Sigmoid colon (tissue), 7 donors: ENCODE measurements around the gene TLNRD1. TPM values are rescaled to one million over a fixed set of nuclear protein-coding genes. Genes with fewer than 3 reads are reported as not detected.

Experiments used
- DNase-seq: peaks from one replicate; pipeline ENCODE4 v3.0.0-alpha.2; 2019
- H3K27ac ChIP-seq, 4 donors: fragments of 200-600 bp; sonication (generic); one replicate each; pipeline ENCODE4 v1.5.1; 2016 to 2019; ENCODE audit warnings: mild to moderate bottlenecking in 1 of 4
- H3K27me3 ChIP-seq, 3 donors: fragments of 200-600 bp; sonication (generic); one replicate each; pipeline ENCODE4 v1.5.1; 2019; ENCODE audit warnings: mild to moderate bottlenecking in 1 of 3
- H3K36me3 ChIP-seq, 4 donors: fragments of 200-600 bp; sonication (generic); one replicate each; pipeline ENCODE4 v1.5.1; 2016 to 2019
- H3K4me1 ChIP-seq, 4 donors: fragments of 200-600 bp; sonication (generic); one replicate each; pipeline ENCODE4 v1.5.1; 2017 to 2019
- H3K4me3 ChIP-seq, 4 donors: fragments of 200-600 bp; sonication (generic); one replicate each; pipeline ENCODE4 v1.5.1; 2017 to 2019; ENCODE audit warnings: mild to moderate bottlenecking in 2 of 4, moderate library complexity in 1 of 4
- H3K9me3 ChIP-seq, 4 donors: fragments of 200-600 bp in 3 of 4; sonication (generic) in 3 of 4; one replicate each; pipeline versions ENCODE4 v1.5.1 to v1.6.1; 2013 to 2019
- EP300 ChIP-seq, 4 donors: sonication (generic); formaldehyde crosslinking; IDR thresholded peaks; one replicate each; pipeline ENCODE4 v1.6.1; 2017; ENCODE audit warnings: antibody characterized with exemption in 4 of 4
- POLR2A ChIP-seq, 2 donors: fragments of 450-650 bp; IDR thresholded peaks; one replicate each; pipeline ENCODE4 v1.6.1; 2016; ENCODE audit warnings: antibody characterized with exemption in 2 of 2, mild to moderate bottlenecking in 2 of 2, moderate library complexity in 2 of 2
- POLR2AphosphoS5 ChIP-seq, 4 donors: sonication (generic); formaldehyde crosslinking; IDR thresholded peaks; one replicate each; pipeline ENCODE4 v1.6.1; 2017; ENCODE audit warnings: antibody characterized with exemption in 4 of 4
- WGBS, 2 donors: extraction: QIAGEN DNeasy Blood & Tissue Kit; methylation state at CpG; one replicate each; pipeline ENCODE4 v1.1.7; 2013; 5-methylcytosine and 5-hydroxymethylcytosine counted together
- intact Hi-C: fragments of 100-400 bp; cut with DNase I; formaldehyde crosslinking; loops from one replicate; pipeline ENCODE4 v1.15.1; 2023
- polyA plus RNA-seq, 3 donors: library from polyadenylated mRNA; stranded (reverse); fragments of 200-250 nt; gene quantifications; one replicate each; pipeline ENCODE4 v1.2.3, GENCODE V29; 2013
- total RNA-seq, 4 donors: library from RNA; depleted of rRNA; stranded (reverse); fragments of >200 nt; gene quantifications; one replicate each; pipeline ENCODE4 v1.1.0, GENCODE V29; 2016
- TF ChIP-seq, protein P1 (sequence below), 4 experiments: fragments of 450-650 bp in 3 of 4; fragments of 200-600 bp in 1 of 4; IDR thresholded peaks; one replicate each; pipeline ENCODE4 v1.5.1; 2016 to 2019; ENCODE audit warnings: antibody characterized with exemption in 4 of 4, mild to moderate bottlenecking in 3 of 4, moderate library complexity in 2 of 4
- donor health status: healthy with polysubstance abuse.
- donor health status: Bipolar disorder and iron deficiency.
- donor health status: healthy.

TLNRD1 gene
- total and polyA plus RNA-seq, 7 donors: 6.6 to 18.3 (median 12.5) TPM

DNA sequence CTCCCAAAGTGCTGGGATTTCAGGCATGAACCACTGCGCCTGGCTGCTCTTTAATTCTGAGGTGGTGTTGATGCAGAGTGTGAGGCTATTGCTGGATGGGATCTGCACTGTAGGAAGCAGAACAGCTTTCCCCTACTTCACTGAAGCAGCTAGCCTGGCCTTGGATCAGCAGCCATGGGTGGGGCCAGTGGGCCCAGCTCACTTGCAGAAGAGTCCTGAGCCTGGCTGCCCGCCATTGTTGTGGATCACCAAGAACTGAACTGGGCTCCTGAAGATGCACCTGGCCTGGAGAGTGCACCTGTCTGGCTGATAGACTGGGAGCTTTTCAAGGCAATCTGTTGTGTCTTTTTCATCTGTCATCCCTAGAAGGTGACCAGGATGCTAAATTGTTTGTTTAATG is 11.9 kb downstream of the TLNRD1 start:
- no peaks in the 10 kb centered on the region for H3K9me3 ChIP-seq
- intact Hi-C loops: no loop called here
- H3K27me3 ChIP-seq: no peaks in the 10 kb centered on the region
- peak; percentile 69 for DNase-seq
- no peaks in the 10 kb centered on the region for H3K36me3 ChIP-seq
- no peak for TF ChIP-seq POLR2AphosphoS5 (IDR thresholded peaks at IDR 0.05)
- TF ChIP-seq EP300 (IDR thresholded peaks at IDR 0.05): no peak
- no peak for TF ChIP-seq POLR2A (IDR thresholded peaks at IDR 0.05)
- TF ChIP-seq, protein P1, sequence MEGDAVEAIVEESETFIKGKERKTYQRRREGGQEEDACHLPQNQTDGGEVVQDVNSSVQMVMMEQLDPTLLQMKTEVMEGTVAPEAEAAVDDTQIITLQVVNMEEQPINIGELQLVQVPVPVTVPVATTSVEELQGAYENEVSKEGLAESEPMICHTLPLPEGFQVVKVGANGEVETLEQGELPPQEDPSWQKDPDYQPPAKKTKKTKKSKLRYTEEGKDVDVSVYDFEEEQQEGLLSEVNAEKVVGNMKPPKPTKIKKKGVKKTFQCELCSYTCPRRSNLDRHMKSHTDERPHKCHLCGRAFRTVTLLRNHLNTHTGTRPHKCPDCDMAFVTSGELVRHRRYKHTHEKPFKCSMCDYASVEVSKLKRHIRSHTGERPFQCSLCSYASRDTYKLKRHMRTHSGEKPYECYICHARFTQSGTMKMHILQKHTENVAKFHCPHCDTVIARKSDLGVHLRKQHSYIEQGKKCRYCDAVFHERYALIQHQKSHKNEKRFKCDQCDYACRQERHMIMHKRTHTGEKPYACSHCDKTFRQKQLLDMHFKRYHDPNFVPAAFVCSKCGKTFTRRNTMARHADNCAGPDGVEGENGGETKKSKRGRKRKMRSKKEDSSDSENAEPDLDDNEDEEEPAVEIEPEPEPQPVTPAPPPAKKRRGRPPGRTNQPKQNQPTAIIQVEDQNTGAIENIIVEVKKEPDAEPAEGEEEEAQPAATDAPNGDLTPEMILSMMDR (IDR thresholded peaks at IDR 0.05): no peak
- 94 to 96% methylated on average over 2 of the region's 2 CpGs for WGBS, 2 donors
- no peak overlapping the region for H3K27ac ChIP-seq
- H3K4me3 ChIP-seq: no peak overlapping the region
- no peaks in the 10 kb centered on the region for H3K4me1 ChIP-seq

DNA sequence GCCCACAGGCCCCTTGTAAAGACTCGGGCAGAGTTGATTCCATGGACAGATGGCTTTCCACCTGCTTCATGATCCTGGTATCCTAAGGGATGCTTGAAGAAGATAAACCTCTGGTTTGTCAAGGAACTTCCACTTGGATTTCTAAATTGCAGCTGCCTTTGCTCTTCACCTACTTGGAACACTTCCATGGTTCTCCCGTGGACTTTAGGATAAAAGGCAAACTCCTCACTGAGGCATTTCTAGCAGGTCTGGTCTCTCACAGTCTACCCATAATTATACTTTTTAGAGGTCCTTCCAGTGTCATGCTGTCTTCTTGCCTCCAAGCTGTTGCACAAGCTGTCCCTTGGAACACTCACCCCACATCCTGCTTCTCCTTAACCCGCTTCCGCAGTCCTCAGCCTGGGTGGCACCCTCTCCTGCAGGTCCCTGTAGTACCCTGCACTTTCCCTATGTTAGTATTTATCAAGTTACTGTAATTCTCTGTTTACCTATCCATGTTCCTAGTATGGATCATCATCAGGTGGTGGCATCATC is 12.7 kb downstream of the TLNRD1 start:
- WGBS, 2 donors: 75 to 90% methylated on average over 4 of the region's 4 CpGs
- intact Hi-C loops: no loop called here
- TF ChIP-seq POLR2AphosphoS5 (IDR thresholded peaks at IDR 0.05) (no peak), EP300 (IDR thresholded peaks at IDR 0.05) (no peak), POLR2A (IDR thresholded peaks at IDR 0.05) (no peak)
- TF ChIP-seq, protein P1 (IDR thresholded peaks at IDR 0.05): no peak
- Histone ChIP-seq H3K36me3 (no peaks in the 10 kb centered on the region), H3K27ac (no peak overlapping the region), H3K4me1 (no peaks in the 10 kb centered on the region), H3K9me3 (no peaks in the 10 kb centered on the region), H3K27me3 (no peaks in the 10 kb centered on the region), H3K4me3 (no peak overlapping the region)
- DNase-seq: no peak

DNA sequence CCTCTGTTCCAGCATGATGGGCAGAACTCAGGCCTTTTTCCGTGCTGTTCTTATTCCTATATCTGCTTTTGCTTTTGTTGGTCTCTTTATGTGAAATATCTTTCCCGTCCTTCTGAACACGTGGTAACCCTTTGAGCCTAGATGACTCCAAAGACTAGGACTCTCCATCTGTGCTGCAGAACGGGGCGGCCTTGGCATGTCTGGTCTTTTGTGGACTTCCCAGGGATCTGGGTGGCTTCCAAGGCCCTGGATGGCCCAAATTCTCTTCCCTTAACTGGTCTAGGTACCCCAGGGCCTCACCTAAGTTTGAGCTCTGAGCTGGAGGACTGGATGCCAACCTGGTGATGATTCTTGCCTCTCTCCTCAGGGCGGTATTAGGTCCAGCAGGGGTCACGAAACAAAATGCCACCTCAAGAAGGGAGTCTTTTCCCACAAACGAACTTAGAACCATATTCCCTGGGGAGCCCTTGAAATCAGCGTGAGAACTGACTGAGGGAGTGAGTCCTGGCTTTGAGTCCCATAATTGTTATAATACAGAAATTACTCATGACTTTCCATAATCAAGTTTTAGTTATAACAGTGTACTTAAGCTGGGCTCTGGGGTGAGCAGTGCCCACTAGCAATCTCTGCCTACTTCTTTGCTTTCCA is 13.8 kb downstream of the TLNRD1 start:
- no peak for DNase-seq
- H3K36me3 ChIP-seq: no peaks in the 10 kb centered on the region
- no peaks in the 10 kb centered on the region for H3K4me1 ChIP-seq
- no peak overlapping the region for H3K4me3 ChIP-seq
- no peaks in the 10 kb centered on the region for H3K27me3 ChIP-seq
- H3K9me3 ChIP-seq: no peaks in the 10 kb centered on the region
- intact Hi-C loops: no loop called here
- WGBS, 2 donors: 92 to 95% methylated on average over 9 of the region's 9 CpGs
- TF ChIP-seq EP300 (IDR thresholded peaks at IDR 0.05) (no peak), POLR2AphosphoS5 (IDR thresholded peaks at IDR 0.05) (no peak), POLR2A (IDR thresholded peaks at IDR 0.05) (no peak)
- TF ChIP-seq, protein P1 (IDR thresholded peaks at IDR 0.05): no peak
- no peak overlapping the region for H3K27ac ChIP-seq

DNA sequence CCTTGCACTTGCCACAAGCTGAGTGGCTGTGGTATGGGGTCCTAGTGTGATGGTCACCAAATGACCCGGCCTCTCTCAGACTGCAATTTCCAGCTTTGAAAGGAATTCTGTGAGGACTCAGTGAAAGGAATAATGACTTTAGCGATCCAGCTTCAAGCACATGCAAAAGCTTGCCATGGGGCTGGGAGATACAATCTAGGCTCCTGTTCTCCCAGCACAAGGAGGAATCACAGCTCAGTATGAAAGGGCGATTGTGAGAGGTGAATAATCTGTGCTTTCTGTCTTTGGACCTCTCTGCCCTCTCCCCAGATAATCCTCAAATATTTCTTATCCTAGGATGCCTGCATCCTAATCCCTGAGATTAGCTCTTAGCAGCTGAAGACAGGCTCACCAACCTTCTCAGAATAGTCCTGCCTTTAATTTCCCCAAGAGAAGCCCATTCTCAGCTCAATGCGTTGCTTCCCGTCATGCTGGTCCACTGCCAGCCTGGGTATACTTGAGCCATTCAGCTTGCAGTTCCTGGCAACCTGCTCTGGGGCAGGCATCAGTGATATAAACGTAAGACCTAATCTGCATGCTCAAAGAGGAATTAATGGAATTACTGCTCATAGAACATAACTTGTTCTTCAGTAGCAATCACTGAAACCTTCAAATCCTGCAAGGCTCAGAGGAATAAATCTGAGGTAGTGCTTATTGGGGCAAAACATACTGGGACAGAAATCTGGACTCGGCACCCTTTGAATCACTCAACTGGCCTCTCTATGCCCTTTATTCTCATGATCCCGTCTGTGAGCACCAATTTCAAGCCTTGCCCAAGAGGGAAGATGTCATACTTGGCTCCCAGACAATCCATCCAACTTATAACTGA is 15.1 kb downstream of the TLNRD1 start:
- H3K9me3 ChIP-seq: no peaks in the 10 kb centered on the region
- no peak overlapping the region for H3K4me3 ChIP-seq
- 80 to 89% methylated on average over 8 of the region's 8 CpGs for WGBS, 2 donors
- no peaks in the 10 kb centered on the region for H3K36me3 ChIP-seq
- peak overlapping the region; percentile 5 to 38 (median 20) for H3K27ac ChIP-seq
- DNase-seq: no peak
- TF ChIP-seq POLR2AphosphoS5 (IDR thresholded peaks at IDR 0.05) (no peak), POLR2A (IDR thresholded peaks at IDR 0.05) (no peak), EP300 (IDR thresholded peaks at IDR 0.05) (no peak)
- TF ChIP-seq, protein P1 (IDR thresholded peaks at IDR 0.05): no peak
- intact Hi-C loops: no loop called here
- no peaks in the 10 kb centered on the region for H3K27me3 ChIP-seq
- no peaks in the 10 kb centered on the region for H3K4me1 ChIP-seq
